ENCODE data around the gene RBM34. TPM values are rescaled to one million over a fixed set of nuclear protein-coding genes. Genes with fewer than 3 reads are reported as not detected.
"Not testable (repeated sequence)": the region's sequence is repeated elsewhere in the genome, so short reads cannot be mapped to it uniquely, and the experiment has no call there.

Gene RBM34
- total RNA-seq, 1 donor from 2014 or later, result 66.9 TPM

DNA sequence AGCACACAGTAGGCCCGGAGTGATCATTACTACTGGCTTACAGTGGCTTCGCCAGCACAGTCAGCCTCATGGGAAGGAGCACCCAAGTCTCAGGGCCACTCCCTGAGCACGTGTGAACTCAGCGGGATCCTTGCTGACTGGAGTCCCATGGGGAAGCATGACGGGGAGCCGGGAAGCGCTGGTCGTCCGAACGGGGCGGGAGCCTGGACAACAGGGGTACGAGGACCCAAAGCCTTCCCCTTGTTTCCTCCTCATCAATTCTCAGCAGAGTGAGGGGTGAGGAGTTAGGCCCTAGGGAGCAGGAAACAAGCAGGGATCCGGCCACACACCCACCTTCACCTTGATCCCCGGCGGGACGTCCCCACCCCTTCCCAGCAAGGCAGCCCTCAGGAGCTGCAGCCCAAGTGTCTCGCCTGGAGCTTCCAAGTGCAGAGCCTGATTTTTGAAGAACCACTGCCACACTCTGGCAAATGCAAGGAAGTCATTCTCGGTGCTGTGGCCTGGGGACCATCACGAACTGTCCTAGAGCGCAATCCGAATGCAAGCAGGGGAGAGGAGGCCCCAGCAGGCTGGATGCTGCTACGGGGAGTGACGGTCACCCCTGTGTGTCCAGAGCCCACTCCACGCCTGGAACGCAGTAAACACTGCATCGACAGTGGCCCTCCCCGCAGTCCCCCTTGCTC, 67.9 kb downstream of the RBM34 start:
- no peaks in the 10 kb centered on the region for H3K27me3 Mint-ChIP-seq (ENCODE audit: unreplicated experiment)
- H3K9me3 Mint-ChIP-seq (ENCODE audit: unreplicated experiment), result no peaks in the 10 kb centered on the region
- no peak for DNase-seq (ENCODE audit: extremely low spot score, unreplicated experiment)
- H3K4me3 Mint-ChIP-seq (ENCODE audit: unreplicated experiment), result no peak overlapping the region
- no peaks in the 10 kb centered on the region for H3K36me3 Mint-ChIP-seq (ENCODE audit: unreplicated experiment)
- TF ChIP-seq, protein P1, sequence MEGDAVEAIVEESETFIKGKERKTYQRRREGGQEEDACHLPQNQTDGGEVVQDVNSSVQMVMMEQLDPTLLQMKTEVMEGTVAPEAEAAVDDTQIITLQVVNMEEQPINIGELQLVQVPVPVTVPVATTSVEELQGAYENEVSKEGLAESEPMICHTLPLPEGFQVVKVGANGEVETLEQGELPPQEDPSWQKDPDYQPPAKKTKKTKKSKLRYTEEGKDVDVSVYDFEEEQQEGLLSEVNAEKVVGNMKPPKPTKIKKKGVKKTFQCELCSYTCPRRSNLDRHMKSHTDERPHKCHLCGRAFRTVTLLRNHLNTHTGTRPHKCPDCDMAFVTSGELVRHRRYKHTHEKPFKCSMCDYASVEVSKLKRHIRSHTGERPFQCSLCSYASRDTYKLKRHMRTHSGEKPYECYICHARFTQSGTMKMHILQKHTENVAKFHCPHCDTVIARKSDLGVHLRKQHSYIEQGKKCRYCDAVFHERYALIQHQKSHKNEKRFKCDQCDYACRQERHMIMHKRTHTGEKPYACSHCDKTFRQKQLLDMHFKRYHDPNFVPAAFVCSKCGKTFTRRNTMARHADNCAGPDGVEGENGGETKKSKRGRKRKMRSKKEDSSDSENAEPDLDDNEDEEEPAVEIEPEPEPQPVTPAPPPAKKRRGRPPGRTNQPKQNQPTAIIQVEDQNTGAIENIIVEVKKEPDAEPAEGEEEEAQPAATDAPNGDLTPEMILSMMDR (IDR thresholded peaks at IDR 0.05), result peak; percentile 45
- H3K4me1 Mint-ChIP-seq (ENCODE audit: unreplicated experiment), result peaks cover 22% of the 10 kb centered on the region
- H3K27ac Mint-ChIP-seq (ENCODE audit: unreplicated experiment), result no peak overlapping the region

DNA sequence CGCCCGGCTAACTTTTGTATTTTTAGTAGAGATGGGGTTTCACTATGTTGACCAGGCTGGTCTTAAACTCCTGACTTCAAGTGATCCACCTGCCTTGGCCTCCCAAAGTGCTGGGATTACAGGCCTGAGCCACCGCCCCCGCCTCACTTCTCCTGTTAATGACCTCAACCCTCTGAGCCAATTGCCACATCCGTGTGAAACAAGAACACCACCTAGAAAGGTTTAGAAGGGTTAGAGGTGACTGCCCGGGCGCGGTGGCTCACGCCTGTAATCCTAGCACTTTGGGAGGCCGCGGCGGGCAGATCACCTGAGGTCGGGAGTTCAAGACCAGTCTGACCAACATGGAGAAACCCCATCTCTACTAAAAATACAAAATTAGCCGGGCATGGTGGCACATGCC, 68.6 kb downstream of the RBM34 start:
- not testable (repeated sequence) for DNase-seq (ENCODE audit: extremely low spot score, unreplicated experiment); H3K27ac Mint-ChIP-seq (ENCODE audit: unreplicated experiment); H3K36me3 Mint-ChIP-seq (ENCODE audit: unreplicated experiment); H3K9me3 Mint-ChIP-seq (ENCODE audit: unreplicated experiment); H3K4me3 Mint-ChIP-seq (ENCODE audit: unreplicated experiment); H3K27me3 Mint-ChIP-seq (ENCODE audit: unreplicated experiment)
- H3K4me1 Mint-ChIP-seq (ENCODE audit: unreplicated experiment), result peaks cover 22% of the 10 kb centered on the region

DNA sequence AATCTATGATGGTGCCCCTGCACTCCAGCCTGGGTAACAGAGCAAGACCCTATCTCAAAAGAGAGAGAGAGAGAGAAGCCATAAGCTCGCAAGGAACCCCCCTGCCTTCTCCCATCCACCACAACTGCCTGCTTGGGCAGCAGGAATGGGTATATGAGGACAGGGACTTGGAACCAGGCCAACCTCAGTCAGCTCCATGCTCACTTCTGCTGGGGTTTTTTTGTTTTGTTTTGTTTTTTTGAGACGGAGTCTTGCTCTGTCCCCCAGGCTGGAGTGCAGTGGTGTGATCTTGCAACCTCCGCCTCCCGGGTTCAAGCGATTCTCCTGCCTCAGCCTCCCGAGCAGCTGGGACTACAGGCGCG, 69.0 kb downstream of the RBM34 start:
- peaks cover 22% of the 10 kb centered on the region for H3K4me1 Mint-ChIP-seq (ENCODE audit: unreplicated experiment)
- DNase-seq (ENCODE audit: extremely low spot score, unreplicated experiment); H3K27me3 Mint-ChIP-seq (ENCODE audit: unreplicated experiment); H3K27ac Mint-ChIP-seq (ENCODE audit: unreplicated experiment); H3K36me3 Mint-ChIP-seq (ENCODE audit: unreplicated experiment); H3K4me3 Mint-ChIP-seq (ENCODE audit: unreplicated experiment); H3K9me3 Mint-ChIP-seq (ENCODE audit: unreplicated experiment): not testable (repeated sequence)

- not testable (repeated sequence) for H3K36me3 Mint-ChIP-seq (ENCODE audit: unreplicated experiment); DNase-seq (ENCODE audit: extremely low spot score, unreplicated experiment); H3K27me3 Mint-ChIP-seq (ENCODE audit: unreplicated experiment); H3K9me3 Mint-ChIP-seq (ENCODE audit: unreplicated experiment); H3K4me3 Mint-ChIP-seq (ENCODE audit: unreplicated experiment); H3K27ac Mint-ChIP-seq (ENCODE audit: unreplicated experiment)
- peaks cover 22% of the 10 kb centered on the region for H3K4me1 Mint-ChIP-seq (ENCODE audit: unreplicated experiment)
These were observed 69.6 kb downstream of the RBM34 start for GRCh38 chr1:235091319-235092044.

DNA sequence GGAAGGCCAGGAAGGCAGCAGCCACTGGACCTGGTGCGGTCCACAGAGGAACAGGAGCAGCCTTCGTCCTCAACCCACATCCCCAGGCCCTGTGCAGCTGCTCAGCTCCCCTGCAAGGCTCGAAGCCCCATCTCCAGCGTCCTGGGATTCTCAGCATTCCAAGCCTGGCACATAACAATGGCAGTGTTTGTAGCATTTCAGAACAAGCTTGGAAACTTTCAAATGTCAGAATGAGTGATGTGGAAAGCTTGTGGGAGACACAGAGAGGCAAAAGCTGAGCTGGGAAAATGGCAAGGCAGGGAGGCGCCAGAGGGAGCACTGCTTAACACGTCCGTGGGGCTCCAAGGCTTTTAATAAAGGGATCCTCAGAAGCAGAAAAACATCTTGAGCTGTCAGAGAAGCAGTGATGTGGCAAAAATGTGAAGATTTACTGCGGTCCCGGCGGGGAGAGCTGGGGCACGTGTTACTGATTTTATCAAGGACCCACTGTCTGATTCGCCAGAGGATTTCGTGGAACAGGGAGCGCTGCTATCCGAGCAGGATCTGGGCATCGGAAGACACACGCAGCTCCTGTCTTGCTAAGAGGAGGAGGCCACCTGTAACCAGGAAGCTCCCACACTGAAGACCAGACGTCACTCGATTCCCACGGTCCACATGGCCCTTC, 70.5 kb downstream of the RBM34 start:
- TF ChIP-seq, protein P1 (IDR thresholded peaks at IDR 0.05), result no peak
- H3K27ac Mint-ChIP-seq (ENCODE audit: unreplicated experiment), result peak overlapping the region; percentile 74
- no peaks in the 10 kb centered on the region for H3K36me3 Mint-ChIP-seq (ENCODE audit: unreplicated experiment)
- no peak overlapping the region for H3K4me3 Mint-ChIP-seq (ENCODE audit: unreplicated experiment)
- H3K4me1 Mint-ChIP-seq (ENCODE audit: unreplicated experiment), result peaks cover 22% of the 10 kb centered on the region
- H3K9me3 Mint-ChIP-seq (ENCODE audit: unreplicated experiment), result no peaks in the 10 kb centered on the region
- no peaks in the 10 kb centered on the region for H3K27me3 Mint-ChIP-seq (ENCODE audit: unreplicated experiment)
- no peak for DNase-seq (ENCODE audit: extremely low spot score, unreplicated experiment)

DNA sequence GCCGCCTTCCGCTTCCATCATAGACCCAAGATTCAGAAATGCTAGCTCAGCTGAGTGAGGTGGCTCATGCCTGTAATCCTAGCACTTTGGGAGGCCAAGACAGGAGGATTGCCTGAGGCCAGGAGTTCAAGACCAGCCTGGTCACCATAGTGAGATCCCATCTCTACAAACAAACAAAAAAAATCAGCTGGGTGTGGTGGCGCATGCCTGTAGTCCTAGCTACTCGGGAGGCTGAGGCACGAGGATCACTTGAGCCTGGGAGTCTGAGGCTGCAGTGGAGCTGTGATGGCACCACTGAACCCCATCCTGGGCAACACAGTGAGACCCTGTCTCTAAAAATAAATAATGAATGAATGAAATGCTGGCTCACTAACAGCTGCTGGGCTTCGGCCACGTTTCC, 72.1 kb downstream of the RBM34 start:
- H3K36me3 Mint-ChIP-seq (ENCODE audit: unreplicated experiment), result no peaks in the 10 kb centered on the region
- DNase-seq (ENCODE audit: extremely low spot score, unreplicated experiment), result no peak
- no peaks in the 10 kb centered on the region for H3K9me3 Mint-ChIP-seq (ENCODE audit: unreplicated experiment)
- H3K27ac Mint-ChIP-seq (ENCODE audit: unreplicated experiment), result no peak overlapping the region
- TF ChIP-seq, protein P1 (IDR thresholded peaks at IDR 0.05), result no peak
- no peaks in the 10 kb centered on the region for H3K27me3 Mint-ChIP-seq (ENCODE audit: unreplicated experiment)
- peaks cover 24% of the 10 kb centered on the region for H3K4me1 Mint-ChIP-seq (ENCODE audit: unreplicated experiment)
- no peak overlapping the region for H3K4me3 Mint-ChIP-seq (ENCODE audit: unreplicated experiment)

Measured in osteocyte (in vitro differentiated cells).